ENCODE results near the gene FXR2.

- no peak for TF ChIP-seq CTCF (IDR thresholded peaks at IDR 0.05)
- no peak for TF ChIP-seq POLR2A (IDR thresholded peaks at IDR 0.05)
Measured at GRCh38 chr17:7591596-7591995, 23.1 kb downstream of the FXR2 start.
